Activated T-helper 17 cell treated with anti-CD3 and anti-CD28 coated beads, Interleukin-2, amount 50 U/mL, for 72 hours (primary cell): ENCODE results near the gene USP7. TPM values are rescaled to one million over a fixed set of nuclear protein-coding genes. Genes with fewer than 3 reads are reported as not detected.

Source experiments
- ATAC-seq: fragments of 150-1000 bp; cut with Tn5 transposase; replicated peaks from 2 replicates; pipeline ENCODE4 v1.10.0; 2021; ENCODE audit warnings: mild to moderate bottlenecking, moderate library complexity
- H3K27ac Mint-ChIP-seq: one replicate; pipeline ENCODE4 v1.8.0; 2022; ENCODE audit warnings: mixed read lengths
- H3K27me3 Mint-ChIP-seq: one replicate; pipeline ENCODE4 v1.8.0; 2022; ENCODE audit warnings: mixed read lengths
- H3K36me3 Mint-ChIP-seq: one replicate; pipeline ENCODE4 v1.8.0; 2022; ENCODE audit warnings: low read depth, mild to moderate bottlenecking, mixed read lengths
- H3K4me1 Mint-ChIP-seq: one replicate; pipeline ENCODE4 v1.8.0; 2022; ENCODE audit warnings: mixed read lengths
- H3K4me3 Mint-ChIP-seq: one replicate; pipeline ENCODE4 v1.8.0; 2022; ENCODE audit warnings: mild to moderate bottlenecking, mixed read lengths
- H3K9me3 Mint-ChIP-seq: one replicate; pipeline ENCODE4 v1.8.0; 2022; ENCODE audit warnings: mixed read lengths
- total RNA-seq, 2 donors: library from RNA; stranded (reverse); gene quantifications; one replicate each; pipeline ENCODE4 v1.2.3, GENCODE V29; 2022

USP7 gene
- total RNA-seq, 2 donors from 2014 or later = 157 to 181 TPM

GRCh38 chr16:8951447-8952280, 12.0 kb downstream of the USP7 start:
- ATAC-seq = peak; percentile 74

GRCh38 chr16:8950580-8951077, 13.1 kb downstream of the USP7 start:
- no peaks in the 10 kb centered on the region for H3K9me3 Mint-ChIP-seq

More at GRCh38 chr16:8951447-8952280, 12.0 kb downstream of the USP7 start:
- no peaks in the 10 kb centered on the region for H3K27me3 Mint-ChIP-seq
- peak overlapping the region; percentile 46 for H3K27ac Mint-ChIP-seq
- peak overlapping the region; percentile 66 for H3K4me3 Mint-ChIP-seq
- no peaks in the 10 kb centered on the region for H3K9me3 Mint-ChIP-seq
- peaks cover 47% of the 10 kb centered on the region for H3K4me1 Mint-ChIP-seq
- H3K36me3 Mint-ChIP-seq = no peaks in the 10 kb centered on the region

GRCh38 chr16:8949536-8950418, 13.9 kb downstream of the USP7 start:
- Mint-ChIP-seq H3K4me3 (peak overlapping the region; percentile 58), H3K9me3 (no peaks in the 10 kb centered on the region), H3K27ac (peak overlapping the region; percentile 42), H3K27me3 (no peaks in the 10 kb centered on the region), H3K4me1 (peaks cover 58% of the 10 kb centered on the region), H3K36me3 (no peaks in the 10 kb centered on the region)
- ATAC-seq = no peak

More at GRCh38 chr16:8950580-8951077, 13.1 kb downstream of the USP7 start:
- H3K4me3 Mint-ChIP-seq = peak overlapping the region; percentile 43
- no peak for ATAC-seq
- H3K4me1 Mint-ChIP-seq = peaks cover 57% of the 10 kb centered on the region
- no peak overlapping the region for H3K27ac Mint-ChIP-seq
- no peaks in the 10 kb centered on the region for H3K36me3 Mint-ChIP-seq
- H3K27me3 Mint-ChIP-seq = no peaks in the 10 kb centered on the region

- Mint-ChIP-seq H3K9me3 (no peaks in the 10 kb centered on the region), H3K27ac (peak overlapping the region; percentile 42), H3K27me3 (no peaks in the 10 kb centered on the region), H3K4me3 (peak overlapping the region; percentile 58), H3K4me1 (peaks cover 68% of the 10 kb centered on the region), H3K36me3 (no peaks in the 10 kb centered on the region)
- peak; percentile 59 for ATAC-seq
These were observed 14.9 kb downstream of the USP7 start for GRCh38 chr16:8948831-8949230.

GRCh38 chr16:8948069-8948593, 15.6 kb downstream of the USP7 start:
- Mint-ChIP-seq H3K4me1 (peaks cover 71% of the 10 kb centered on the region), H3K27me3 (no peaks in the 10 kb centered on the region), H3K36me3 (no peaks in the 10 kb centered on the region), H3K27ac (peak overlapping the region; percentile 42), H3K9me3 (no peaks in the 10 kb centered on the region), H3K4me3 (peak overlapping the region; percentile 58)
- no peak for ATAC-seq

- H3K9me3 Mint-ChIP-seq = no peaks in the 10 kb centered on the region
- no peaks in the 10 kb centered on the region for H3K27me3 Mint-ChIP-seq
- H3K36me3 Mint-ChIP-seq = no peaks in the 10 kb centered on the region
- H3K4me1 Mint-ChIP-seq = peaks cover 76% of the 10 kb centered on the region
- no peak overlapping the region for H3K27ac Mint-ChIP-seq
- no peak for ATAC-seq
- peak overlapping the region; percentile 45 for H3K4me3 Mint-ChIP-seq
These were observed 17.2 kb downstream of the USP7 start for GRCh38 chr16:8946544-8946943.

- Mint-ChIP-seq H3K9me3 (no peaks in the 10 kb centered on the region), H3K36me3 (no peaks in the 10 kb centered on the region), H3K27ac (peak overlapping the region; percentile 17), H3K4me3 (peak overlapping the region; percentile 45), H3K27me3 (no peaks in the 10 kb centered on the region), H3K4me1 (peaks cover 72% of the 10 kb centered on the region)
- ATAC-seq = no peak
These were observed 17.9 kb downstream of the USP7 start for GRCh38 chr16:8945626-8946296.

- Mint-ChIP-seq H3K27ac (peak overlapping the region; percentile 70), H3K9me3 (no peaks in the 10 kb centered on the region), H3K4me3 (peak overlapping the region; percentile 54), H3K36me3 (no peaks in the 10 kb centered on the region), H3K27me3 (no peaks in the 10 kb centered on the region), H3K4me1 (peaks cover 69% of the 10 kb centered on the region)
- ATAC-seq = peak; percentile 46
These were observed 19.5 kb downstream of the USP7 start for GRCh38 chr16:8943966-8944759.

GRCh38 chr16:8943001-8943763, 20.5 kb downstream of the USP7 start:
- no peak for ATAC-seq
- Mint-ChIP-seq H3K27me3 (no peaks in the 10 kb centered on the region), H3K36me3 (no peaks in the 10 kb centered on the region), H3K9me3 (no peaks in the 10 kb centered on the region), H3K4me3 (peak overlapping the region; percentile 54), H3K4me1 (peaks cover 69% of the 10 kb centered on the region), H3K27ac (peak overlapping the region; percentile 52)

- peaks cover 70% of the 10 kb centered on the region for H3K4me1 Mint-ChIP-seq
These were observed 21.9 kb downstream of the USP7 start for GRCh38 chr16:8941718-8942344.

GRCh38 chr16:8937803-8938202, 25.9 kb downstream of the USP7 start:
- Mint-ChIP-seq H3K36me3 (peaks cover 5% of the 10 kb centered on the region), H3K27ac (peak overlapping the region; percentile 19), H3K4me1 (peaks cover 58% of the 10 kb centered on the region), H3K4me3 (no peak overlapping the region), H3K27me3 (no peaks in the 10 kb centered on the region), H3K9me3 (no peaks in the 10 kb centered on the region)
- ATAC-seq = no peak

More at GRCh38 chr16:8941718-8942344, 21.9 kb downstream of the USP7 start:
- H3K9me3 Mint-ChIP-seq = no peaks in the 10 kb centered on the region
- H3K27me3 Mint-ChIP-seq = no peaks in the 10 kb centered on the region
- H3K36me3 Mint-ChIP-seq = no peaks in the 10 kb centered on the region
- H3K27ac Mint-ChIP-seq = no peak overlapping the region
- H3K4me3 Mint-ChIP-seq = no peak overlapping the region
- ATAC-seq = no peak

GRCh38 chr16:8936421-8936820, 27.3 kb downstream of the USP7 start:
- Mint-ChIP-seq H3K27ac (peak overlapping the region; percentile 90), H3K27me3 (no peaks in the 10 kb centered on the region), H3K9me3 (no peaks in the 10 kb centered on the region), H3K36me3 (peaks cover 13% of the 10 kb centered on the region), H3K4me3 (peak overlapping the region; percentile 63), H3K4me1 (peaks cover 59% of the 10 kb centered on the region)
- ATAC-seq = peak; percentile 100
